ENCODE data around the gene SLC39A11.

SLC39A11 gene

DNA sequence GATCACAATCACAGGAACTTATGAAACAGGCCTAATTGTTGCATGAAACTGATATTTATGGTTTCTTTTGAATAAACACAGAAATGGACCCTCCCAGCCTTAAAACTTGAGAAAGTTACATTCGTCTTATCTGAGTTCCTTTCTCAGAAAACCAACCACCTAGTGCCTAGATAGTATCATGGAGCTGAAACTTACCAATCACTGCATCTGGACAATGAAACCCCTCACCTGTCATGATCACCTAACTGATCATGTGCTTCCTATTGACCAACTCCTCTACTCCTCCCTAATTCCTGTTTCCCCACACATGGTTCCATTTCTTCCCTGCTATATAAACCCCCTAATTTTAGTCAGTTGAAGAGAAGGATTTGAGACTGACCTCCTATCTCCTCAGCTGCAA is 216.1 kb downstream of the SLC39A11 start:
- DNase-seq (ENCODE audit: low read depth, low spot score) = no peak

GRCh38 chr17:72875361-72875760 is 217.1 kb downstream of the SLC39A11 start:
- no peak for DNase-seq (ENCODE audit: low read depth, low spot score)

DNA sequence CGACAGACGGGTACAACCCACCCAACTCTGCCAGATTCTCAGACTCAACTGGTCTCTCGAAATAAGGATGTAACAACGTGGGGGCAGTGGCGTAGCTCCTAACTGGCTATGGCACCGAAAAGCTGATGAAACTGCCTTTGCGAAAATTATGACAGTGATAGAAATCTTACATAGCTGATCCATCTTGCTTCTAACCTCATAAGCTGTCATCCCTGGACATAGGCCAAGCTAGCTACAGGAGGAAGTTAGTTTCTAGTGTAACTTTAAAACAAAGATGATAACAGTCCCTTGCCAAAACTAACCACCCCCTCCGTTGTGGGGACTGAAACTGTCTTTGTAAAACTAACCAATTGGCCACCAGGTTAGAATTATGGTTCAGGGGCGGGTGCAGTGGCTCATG is 220.1 kb downstream of the SLC39A11 start:
- DNase-seq (ENCODE audit: low read depth, low spot score) = no peak

DNA sequence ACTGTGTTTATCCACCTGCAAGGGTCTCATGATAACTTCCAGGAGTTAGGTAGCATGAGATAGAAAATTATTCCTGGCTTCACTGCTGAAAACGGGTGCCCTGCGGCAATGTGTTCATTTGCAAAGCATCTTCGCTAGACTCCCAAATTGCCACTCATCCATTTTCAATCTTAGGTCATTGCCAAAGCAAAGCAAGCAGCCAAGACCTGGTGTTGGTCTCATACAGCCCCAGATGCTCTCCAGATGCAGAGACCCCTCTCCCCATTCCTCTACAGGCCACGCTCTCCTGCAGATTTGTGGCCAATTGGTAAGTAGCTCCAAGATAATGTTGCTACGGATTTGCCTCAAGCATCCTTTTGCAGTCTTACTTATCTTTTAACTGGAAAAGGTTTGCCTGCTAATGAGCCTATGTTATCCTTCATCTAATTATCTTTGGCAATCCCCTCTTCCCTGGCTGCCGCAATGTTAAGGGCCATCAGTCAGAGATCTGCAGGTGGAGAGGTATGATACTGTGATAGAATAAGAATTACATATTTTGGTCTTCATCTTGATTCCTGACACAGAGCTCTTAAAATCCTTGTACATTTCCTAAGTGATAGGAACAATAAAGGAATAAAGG is 222.0 kb downstream of the SLC39A11 start:
- no peak for DNase-seq (ENCODE audit: low read depth, low spot score)

GRCh38 chr17:72869630-72870029 is 222.9 kb downstream of the SLC39A11 start:
- no peak for DNase-seq (ENCODE audit: low read depth, low spot score)

DNA sequence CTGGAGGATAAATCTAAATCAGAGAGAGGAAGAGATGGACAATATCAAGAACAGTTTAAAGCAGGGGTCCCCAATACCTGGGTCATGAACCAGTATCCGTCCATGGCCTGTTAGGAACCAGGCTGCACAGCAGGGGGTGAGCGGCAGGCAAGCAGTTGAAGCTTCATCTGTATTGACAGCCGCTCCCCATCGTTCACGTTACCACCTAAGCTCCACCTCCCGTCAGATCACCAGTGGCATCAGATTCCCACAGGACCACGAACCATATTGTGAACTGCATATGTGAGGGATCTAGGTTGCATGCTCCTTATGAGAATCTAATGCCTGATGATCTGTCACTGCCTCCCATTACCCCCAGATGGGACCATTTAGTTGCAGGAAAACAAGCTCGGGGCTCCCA is 226.5 kb downstream of the SLC39A11 start:
- no peak for DNase-seq (ENCODE audit: low read depth, low spot score)

DNA sequence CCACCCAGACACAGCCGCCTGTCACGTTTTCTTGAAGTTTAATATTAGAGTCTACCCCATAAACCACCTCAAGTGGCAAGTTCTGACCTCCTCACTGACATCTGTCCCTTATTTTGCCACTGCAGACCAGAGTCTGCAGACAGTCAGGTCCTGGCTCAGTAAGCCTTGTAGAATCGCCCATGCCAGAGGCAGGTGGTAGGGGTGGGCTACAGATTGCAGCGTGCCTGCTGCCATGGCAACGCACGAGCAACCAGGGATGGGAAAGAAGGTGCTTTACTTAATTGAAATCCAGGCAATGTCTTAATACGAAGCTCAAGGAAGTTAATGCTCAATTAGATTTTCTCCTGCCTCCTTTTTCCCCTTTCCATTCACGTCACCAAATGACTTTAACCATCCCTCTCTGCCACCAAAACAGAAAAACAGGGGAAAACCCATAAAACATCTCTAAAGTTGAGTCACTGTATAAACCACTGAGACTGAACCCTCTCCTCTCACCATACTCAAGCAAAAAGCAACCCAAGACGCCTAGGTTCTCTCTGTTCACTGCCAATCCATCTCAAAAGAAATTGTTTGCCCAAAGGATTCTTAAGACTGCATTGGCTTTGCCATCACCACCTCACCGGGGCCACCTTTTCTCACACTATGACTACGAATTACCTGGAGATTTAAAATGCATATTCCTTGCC is 228.8 kb downstream of the SLC39A11 start:
- no peak for DNase-seq (ENCODE audit: low read depth, low spot score)

DNA sequence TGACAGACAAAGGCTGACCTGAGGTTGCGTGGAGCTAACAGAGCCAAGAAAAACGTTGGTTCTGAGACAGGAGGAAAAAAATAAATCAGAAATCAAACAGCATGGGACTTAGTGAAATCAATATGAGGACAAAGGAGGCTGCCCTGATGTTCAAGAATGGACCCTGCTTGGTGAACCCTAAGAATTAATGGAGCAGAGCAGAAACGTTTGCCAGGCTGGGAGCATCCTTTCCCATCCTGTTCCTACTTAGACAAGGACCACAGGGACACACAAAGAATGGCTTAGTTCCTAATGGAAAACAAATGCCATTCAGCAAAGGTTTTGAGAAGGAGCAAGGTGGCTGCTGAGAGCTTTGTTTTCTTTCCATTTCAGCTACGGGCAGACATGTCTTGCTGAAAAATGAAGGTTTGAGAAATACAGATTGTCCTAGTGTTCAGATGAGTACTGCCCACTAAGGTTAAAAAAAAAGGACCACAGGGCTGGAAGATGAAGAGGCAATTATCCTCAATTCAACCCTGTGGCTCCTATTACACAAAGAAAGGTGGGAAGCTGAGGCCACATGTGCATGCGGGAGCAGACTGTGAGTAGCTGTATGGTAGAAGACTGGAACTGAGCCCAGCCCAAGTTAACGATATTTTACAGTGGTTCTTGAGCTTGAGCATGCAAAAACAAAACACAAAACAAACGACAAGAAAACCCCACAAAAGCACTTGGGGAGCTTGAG is 230.1 kb downstream of the SLC39A11 start:
- DNase-seq (ENCODE audit: low read depth, low spot score) = no peak

DNA sequence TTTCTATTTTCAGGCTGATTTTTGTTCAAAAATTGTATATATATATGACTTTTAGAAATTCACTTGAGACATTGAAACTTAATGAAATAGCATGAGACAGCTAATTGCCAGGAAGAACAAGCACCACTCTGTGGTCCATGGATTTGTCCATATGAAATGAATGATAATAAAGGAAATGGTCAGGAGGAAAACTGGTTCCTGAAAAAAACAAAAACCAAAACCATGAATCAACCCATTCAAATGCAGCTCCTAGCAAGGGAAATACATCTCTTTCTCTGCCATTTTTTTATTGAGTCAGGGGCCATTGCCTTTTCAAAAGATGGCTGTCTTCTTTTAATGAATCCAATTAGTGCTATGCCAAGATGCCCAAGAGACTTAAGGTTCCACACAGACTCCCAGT is 230.7 kb downstream of the SLC39A11 start:
- no peak for DNase-seq (ENCODE audit: low read depth, low spot score)

DNA sequence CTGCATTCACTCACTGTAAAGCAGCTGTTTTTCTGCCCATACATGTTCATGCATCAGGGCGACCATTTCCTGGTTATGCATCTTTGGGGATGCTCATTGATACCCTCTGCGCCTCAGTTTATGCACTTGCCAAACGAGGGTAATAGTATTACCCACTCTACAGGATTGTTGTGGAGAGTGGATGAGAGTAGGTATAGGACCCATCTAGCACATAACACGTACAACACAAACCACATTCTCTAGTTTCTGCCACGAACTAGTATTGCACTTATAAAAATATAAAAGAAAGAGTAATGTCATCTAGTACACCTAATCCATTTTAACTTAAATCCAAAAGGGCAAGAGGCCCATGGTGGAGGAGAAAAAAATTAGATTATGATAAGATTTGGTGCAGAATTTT is 231.7 kb downstream of the SLC39A11 start:
- no peak for DNase-seq (ENCODE audit: low read depth, low spot score)

- DNase-seq (ENCODE audit: low read depth, low spot score) = no peak
These were observed 233.5 kb downstream of the SLC39A11 start for GRCh38 chr17:72858826-72859495.

DNA sequence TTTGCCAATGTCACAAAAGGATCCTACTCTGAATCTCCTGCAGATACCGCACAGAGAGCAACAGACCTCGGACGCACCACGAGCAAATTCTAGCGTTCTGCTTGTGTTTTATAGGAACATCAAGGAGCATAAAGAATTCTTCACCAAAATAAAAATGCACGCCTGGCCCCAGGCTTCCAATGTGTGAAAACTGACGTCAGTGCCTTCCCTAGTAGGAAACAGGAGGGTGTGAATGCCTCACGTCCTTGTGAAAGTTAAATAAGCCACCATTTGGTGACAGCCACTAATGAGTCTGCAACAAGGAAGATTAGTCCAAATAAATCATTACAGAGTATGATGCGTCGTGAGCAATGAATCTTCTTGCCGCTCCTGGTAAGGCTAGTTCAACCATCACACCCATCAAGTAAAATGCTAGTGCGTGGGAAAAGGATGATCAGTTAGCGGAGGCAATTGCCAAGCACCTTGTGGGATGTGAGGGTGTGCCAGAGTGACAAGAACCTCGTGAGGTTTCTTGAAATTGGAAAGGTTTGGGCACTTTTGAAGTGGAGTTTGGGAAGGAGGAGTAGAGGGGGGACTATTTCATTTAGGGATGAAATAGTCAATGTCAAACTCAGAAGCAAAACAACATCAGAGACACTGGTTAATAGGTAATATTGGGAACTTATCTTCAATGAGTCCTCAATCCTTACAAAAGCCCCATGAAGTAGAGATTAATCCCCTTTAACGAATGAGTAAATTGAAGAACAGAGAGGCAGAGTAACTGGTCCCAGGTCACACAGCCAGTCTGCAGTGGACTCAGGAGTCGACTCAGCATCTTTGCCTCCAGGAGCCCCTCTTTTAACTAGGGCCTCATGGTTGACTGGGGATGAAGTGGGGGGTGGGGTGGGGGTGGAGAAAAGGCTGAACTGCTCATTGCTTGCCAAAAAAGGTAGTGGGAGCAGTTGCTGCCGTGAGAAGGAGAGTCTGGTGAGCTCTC is 238.8 kb downstream of the SLC39A11 start:
- DNase-seq (ENCODE audit: low read depth, low spot score) = no peak

DNA sequence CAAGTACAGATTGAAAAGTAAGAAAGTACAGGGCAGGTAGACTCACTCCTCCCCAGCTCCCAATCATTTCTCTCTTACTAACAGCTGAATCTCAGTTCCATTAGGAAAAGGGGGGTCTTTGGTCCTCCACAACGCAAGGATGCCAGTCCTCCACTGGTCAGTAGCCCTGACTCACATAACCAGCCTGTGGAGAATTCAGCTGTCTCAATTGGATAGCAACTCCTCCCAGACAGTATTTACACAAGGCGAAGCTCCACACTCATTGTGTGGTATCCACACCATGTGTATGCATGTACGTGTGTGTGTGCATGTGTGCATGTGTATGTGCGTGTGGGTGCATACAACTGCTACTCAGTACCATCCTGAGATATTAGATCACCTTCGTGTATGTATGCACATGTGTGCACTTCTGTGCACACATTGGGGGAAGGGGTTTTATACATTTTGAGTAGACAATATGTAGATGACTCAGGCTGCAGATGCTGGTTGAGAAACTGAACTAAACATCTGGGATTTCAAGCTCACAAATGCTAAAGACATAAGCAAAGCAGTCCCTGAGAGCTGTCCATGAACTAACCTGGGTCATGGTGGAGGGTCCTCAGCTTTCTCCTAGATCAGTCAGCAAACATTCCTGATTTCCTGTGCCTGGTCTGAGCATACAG is 240.1 kb downstream of the SLC39A11 start:
- no peak for DNase-seq (ENCODE audit: low read depth, low spot score)

GRCh38 chr17:72850410-72851118 is 241.9 kb downstream of the SLC39A11 start:
- DNase-seq (ENCODE audit: low read depth, low spot score) = no peak

DNA sequence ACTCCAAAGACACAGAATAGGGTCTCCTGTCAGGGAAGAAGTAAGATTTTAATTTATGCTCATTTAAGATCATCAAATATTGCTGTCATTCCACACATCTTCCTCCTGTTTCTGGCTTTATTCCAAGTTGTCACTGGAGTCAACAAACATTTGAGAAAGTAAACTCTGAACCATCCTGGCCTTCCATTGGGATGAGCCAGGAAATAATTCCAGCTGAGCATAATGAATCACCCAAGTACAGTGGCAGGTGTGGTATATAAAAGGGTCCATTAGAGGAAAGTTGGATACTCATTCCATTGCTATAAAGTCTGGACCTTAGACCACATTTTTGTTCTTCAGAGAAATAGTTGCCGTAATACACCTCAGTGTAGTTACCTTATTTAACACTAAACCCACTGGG is 246.1 kb downstream of the SLC39A11 start:
- DNase-seq (ENCODE audit: low read depth, low spot score) = no peak

DNA sequence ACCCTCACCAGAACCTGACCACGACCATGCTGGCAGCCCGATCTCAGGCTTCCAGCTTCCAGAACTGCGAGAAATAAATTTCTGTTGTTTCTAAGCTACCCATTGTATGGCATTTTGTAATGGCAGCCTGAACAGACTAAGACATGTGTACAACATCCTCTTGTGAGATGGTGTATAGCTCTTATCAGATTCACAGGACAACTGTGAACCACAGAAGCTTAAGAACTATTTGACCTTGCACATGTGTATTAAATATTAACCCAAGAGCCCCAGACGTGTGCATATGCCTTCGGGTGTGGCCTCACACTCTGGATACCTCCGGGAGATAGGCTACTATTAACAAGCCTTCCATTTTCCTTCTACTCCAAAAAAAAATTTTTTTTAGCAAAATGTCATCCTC is 248.9 kb downstream of the SLC39A11 start:
- DNase-seq (ENCODE audit: low read depth, low spot score) = no peak

- no peak for DNase-seq (ENCODE audit: low read depth, low spot score)
These were observed 252.5 kb downstream of the SLC39A11 start for GRCh38 chr17:72840019-72840418.

DNA sequence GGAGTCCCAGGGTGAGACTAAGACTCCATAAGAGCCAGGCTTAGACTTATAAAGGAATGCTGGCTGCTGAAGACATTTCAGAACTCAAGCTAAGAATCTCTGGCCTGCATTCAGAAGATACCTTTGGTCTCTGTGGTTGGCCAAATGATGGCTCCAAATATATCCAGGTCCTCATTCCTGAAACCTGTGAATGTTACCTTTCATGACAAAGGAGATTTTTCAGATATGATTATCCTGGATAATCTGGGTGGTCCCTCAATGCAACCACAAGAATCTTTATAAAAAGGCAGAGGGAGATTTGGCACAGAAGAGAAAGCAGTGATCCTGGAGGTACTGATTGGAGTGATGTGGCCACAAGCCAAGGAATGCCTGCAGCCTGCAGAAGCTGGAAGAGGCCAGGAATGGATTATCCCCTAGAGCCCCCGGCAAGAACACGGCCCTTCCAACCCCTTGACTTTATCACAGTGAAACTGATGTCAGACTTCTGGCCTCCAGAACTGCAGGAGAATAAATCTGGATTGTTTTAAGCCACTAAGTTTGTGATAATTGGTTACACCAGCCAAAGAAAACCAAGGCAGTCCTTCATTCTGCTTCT is 253.3 kb downstream of the SLC39A11 start:
- DNase-seq (ENCODE audit: low read depth, low spot score) = no peak

GRCh38 chr17:72838581-72838980 is 253.9 kb downstream of the SLC39A11 start:
- DNase-seq (ENCODE audit: low read depth, low spot score) = no peak

- DNase-seq (ENCODE audit: low read depth, low spot score) = no peak
These were observed 254.4 kb downstream of the SLC39A11 start for GRCh38 chr17:72838068-72838467.
